ENCODE measurements around the gene DAGLA. TPM values are rescaled to one million over a fixed set of nuclear protein-coding genes. Genes with fewer than 3 reads are reported as not detected.

DAGLA gene
- total RNA-seq, 3 donors from 2014 or later = 7.2 to 12.0 (median 11.9) TPM

GRCh38 chr11:61697764-61698163 lies 17.6 kb downstream of the DAGLA start:
- H3K9me3 ChIP-seq = no peaks in the 10 kb centered on the region
- no peak for TF ChIP-seq CTCF (IDR thresholded peaks at IDR 0.05)
- H3K36me3 ChIP-seq (ENCODE audit: low read depth) = no peaks in the 10 kb centered on the region
- intact Hi-C loops (cut with DNase I, micrococcal nuclease) = no loop called here
- no peak for DNase-seq
- peaks cover 77% of the 10 kb centered on the region for H3K4me1 ChIP-seq (ENCODE audit: low read depth)
- no peak overlapping the region for H3K4me3 ChIP-seq
- ATAC-seq = no peak

GRCh38 chr11:61698173-61698948 lies 18.2 kb downstream of the DAGLA start:
- ATAC-seq (no peak), DNase-seq (peak in 1 of 3 donors; percentile 44)
- no peaks in the 10 kb centered on the region for H3K36me3 ChIP-seq (ENCODE audit: low read depth)
- H3K4me1 ChIP-seq (ENCODE audit: low read depth) = peaks cover 76% of the 10 kb centered on the region
- intact Hi-C loops (cut with DNase I, micrococcal nuclease) = no loop called here
- H3K4me3 ChIP-seq = no peak overlapping the region
- H3K9me3 ChIP-seq = no peaks in the 10 kb centered on the region
- TF ChIP-seq CTCF (IDR thresholded peaks at IDR 0.05) = no peak

- H3K4me3 ChIP-seq = no peak overlapping the region
- no peaks in the 10 kb centered on the region for H3K9me3 ChIP-seq
- H3K4me1 ChIP-seq (ENCODE audit: low read depth) = peaks cover 66% of the 10 kb centered on the region
- intact Hi-C loops (cut with DNase I, micrococcal nuclease) = no loop called here
- ATAC-seq = peak; percentile 68
- H3K36me3 ChIP-seq (ENCODE audit: low read depth) = no peaks in the 10 kb centered on the region
- TF ChIP-seq CTCF (IDR thresholded peaks at IDR 0.05) = no peak
- peak; percentile 65 to 83 (median 79) for DNase-seq
These were observed 19.6 kb downstream of the DAGLA start for GRCh38 chr11:61699737-61700160.

GRCh38 chr11:61700212-61700611 lies 20.0 kb downstream of the DAGLA start:
- no peak overlapping the region for H3K4me3 ChIP-seq
- ATAC-seq (peak; percentile 84), DNase-seq (peak; percentile 83 to 91 (median 86))
- no peak for TF ChIP-seq CTCF (IDR thresholded peaks at IDR 0.05)
- no peaks in the 10 kb centered on the region for H3K9me3 ChIP-seq
- intact Hi-C loops (cut with DNase I, micrococcal nuclease) = no loop called here
- peaks cover 62% of the 10 kb centered on the region for H3K4me1 ChIP-seq (ENCODE audit: low read depth)
- no peaks in the 10 kb centered on the region for H3K36me3 ChIP-seq (ENCODE audit: low read depth)

GRCh38 chr11:61700720-61701119 lies 20.5 kb downstream of the DAGLA start:
- intact Hi-C loops (cut with DNase I, micrococcal nuclease) = no loop called here
- Histone ChIP-seq H3K9me3 (no peaks in the 10 kb centered on the region), H3K36me3 (ENCODE audit: low read depth) (no peaks in the 10 kb centered on the region), H3K4me1 (ENCODE audit: low read depth) (peaks cover 56% of the 10 kb centered on the region), H3K4me3 (no peak overlapping the region)
- no peak for TF ChIP-seq CTCF (IDR thresholded peaks at IDR 0.05)
- ATAC-seq = no peak
- DNase-seq = peak in 1 of 3 donors; percentile 60
